HL-60 (cell line): ENCODE results near the gene DSC3.

Experiments
- DNase-seq, 2 experiments: peaks; one replicate each; pipeline ENCODE4 v3.0.0-alpha.2; 2010 to 2020; ENCODE audit warnings: low read depth in 1 of 2, low spot score in 1 of 2
- H3K27ac ChIP-seq: fragments of 250-450 bp; sonication (Bioruptor Pico); replicated peaks from 2 replicates; pipeline ENCODE4 v1.5.1; 2020; ENCODE audit warnings: mild to moderate bottlenecking, moderate library complexity
- H3K27me3 ChIP-seq: fragments of 250-450 bp; sonication (Bioruptor Pico); 2 replicates; pipeline ENCODE4 v1.5.1; 2021; ENCODE audit warnings: mild to moderate bottlenecking, moderate library complexity; ENCODE audit not compliant: insufficient read depth, poor library complexity, severe bottlenecking
- H3K4me3 ChIP-seq: replicated peaks from 2 replicates; pipeline ENCODE4 v1.5.1; 2011; ENCODE audit warnings: mild to moderate bottlenecking, control low read depth, low read length; ENCODE audit not compliant: insufficient read depth
- GABPA ChIP-seq: IDR thresholded peaks from 2 replicates; pipeline ENCODE4 v1.6.1; 2012; ENCODE audit warnings: low read depth
- POLR2AphosphoS5 ChIP-seq: IDR thresholded peaks from 2 replicates; pipeline ENCODE4 v1.6.1; 2012; ENCODE audit warnings: low read depth
- SPI1 ChIP-seq: IDR thresholded peaks from 2 replicates; pipeline ENCODE4 v1.6.1; 2012; ENCODE audit warnings: low read depth, mild to moderate bottlenecking, borderline replicate concordance
- TF ChIP-seq, protein P1 (sequence below): IDR thresholded peaks from one replicate; pipeline ENCODE4 v1.5.1; 2011; ENCODE audit warnings: low read length, control low read depth, inconsistent platforms; ENCODE audit not compliant: insufficient read depth
- TF ChIP-seq, protein P2 (sequence below): IDR thresholded peaks from 2 replicates; pipeline ENCODE4 v1.6.1; 2012; ENCODE audit warnings: low read depth; ENCODE audit not compliant: insufficient replicate concordance

The DSC3 gene

DNA sequence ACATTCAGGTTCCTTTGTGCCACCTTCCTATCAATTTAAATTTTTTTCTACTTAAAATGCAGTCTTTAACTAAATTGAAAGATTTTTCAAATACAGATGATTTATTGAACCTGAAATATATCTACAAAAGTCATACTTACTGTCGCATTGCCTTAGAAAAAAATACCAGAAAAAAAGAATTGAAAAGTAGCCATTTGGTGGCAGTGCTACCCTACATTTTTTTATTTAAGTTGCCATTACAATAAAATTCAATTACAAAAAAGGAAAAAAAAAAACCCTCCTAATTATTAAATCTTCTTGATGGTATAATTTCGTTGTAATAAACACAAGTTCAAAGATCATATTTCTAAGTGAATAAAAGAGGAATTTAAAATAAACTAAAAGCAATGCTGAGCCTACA is 43.4 kb downstream of the DSC3 start:
- Histone ChIP-seq H3K27ac (no peak overlapping the region), H3K27me3 (peaks cover 2% of the 10 kb centered on the region), H3K4me3 (no peak overlapping the region)
- no peak for DNase-seq
- TF ChIP-seq, protein P1, sequence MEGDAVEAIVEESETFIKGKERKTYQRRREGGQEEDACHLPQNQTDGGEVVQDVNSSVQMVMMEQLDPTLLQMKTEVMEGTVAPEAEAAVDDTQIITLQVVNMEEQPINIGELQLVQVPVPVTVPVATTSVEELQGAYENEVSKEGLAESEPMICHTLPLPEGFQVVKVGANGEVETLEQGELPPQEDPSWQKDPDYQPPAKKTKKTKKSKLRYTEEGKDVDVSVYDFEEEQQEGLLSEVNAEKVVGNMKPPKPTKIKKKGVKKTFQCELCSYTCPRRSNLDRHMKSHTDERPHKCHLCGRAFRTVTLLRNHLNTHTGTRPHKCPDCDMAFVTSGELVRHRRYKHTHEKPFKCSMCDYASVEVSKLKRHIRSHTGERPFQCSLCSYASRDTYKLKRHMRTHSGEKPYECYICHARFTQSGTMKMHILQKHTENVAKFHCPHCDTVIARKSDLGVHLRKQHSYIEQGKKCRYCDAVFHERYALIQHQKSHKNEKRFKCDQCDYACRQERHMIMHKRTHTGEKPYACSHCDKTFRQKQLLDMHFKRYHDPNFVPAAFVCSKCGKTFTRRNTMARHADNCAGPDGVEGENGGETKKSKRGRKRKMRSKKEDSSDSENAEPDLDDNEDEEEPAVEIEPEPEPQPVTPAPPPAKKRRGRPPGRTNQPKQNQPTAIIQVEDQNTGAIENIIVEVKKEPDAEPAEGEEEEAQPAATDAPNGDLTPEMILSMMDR, result no peak
- TF ChIP-seq, protein P2, sequence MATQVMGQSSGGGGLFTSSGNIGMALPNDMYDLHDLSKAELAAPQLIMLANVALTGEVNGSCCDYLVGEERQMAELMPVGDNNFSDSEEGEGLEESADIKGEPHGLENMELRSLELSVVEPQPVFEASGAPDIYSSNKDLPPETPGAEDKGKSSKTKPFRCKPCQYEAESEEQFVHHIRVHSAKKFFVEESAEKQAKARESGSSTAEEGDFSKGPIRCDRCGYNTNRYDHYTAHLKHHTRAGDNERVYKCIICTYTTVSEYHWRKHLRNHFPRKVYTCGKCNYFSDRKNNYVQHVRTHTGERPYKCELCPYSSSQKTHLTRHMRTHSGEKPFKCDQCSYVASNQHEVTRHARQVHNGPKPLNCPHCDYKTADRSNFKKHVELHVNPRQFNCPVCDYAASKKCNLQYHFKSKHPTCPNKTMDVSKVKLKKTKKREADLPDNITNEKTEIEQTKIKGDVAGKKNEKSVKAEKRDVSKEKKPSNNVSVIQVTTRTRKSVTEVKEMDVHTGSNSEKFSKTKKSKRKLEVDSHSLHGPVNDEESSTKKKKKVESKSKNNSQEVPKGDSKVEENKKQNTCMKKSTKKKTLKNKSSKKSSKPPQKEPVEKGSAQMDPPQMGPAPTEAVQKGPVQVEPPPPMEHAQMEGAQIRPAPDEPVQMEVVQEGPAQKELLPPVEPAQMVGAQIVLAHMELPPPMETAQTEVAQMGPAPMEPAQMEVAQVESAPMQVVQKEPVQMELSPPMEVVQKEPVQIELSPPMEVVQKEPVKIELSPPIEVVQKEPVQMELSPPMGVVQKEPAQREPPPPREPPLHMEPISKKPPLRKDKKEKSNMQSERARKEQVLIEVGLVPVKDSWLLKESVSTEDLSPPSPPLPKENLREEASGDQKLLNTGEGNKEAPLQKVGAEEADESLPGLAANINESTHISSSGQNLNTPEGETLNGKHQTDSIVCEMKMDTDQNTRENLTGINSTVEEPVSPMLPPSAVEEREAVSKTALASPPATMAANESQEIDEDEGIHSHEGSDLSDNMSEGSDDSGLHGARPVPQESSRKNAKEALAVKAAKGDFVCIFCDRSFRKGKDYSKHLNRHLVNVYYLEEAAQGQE, result no peak
- TF ChIP-seq SPI1 (no peak), POLR2AphosphoS5 (no peak), GABPA (no peak)

DNA sequence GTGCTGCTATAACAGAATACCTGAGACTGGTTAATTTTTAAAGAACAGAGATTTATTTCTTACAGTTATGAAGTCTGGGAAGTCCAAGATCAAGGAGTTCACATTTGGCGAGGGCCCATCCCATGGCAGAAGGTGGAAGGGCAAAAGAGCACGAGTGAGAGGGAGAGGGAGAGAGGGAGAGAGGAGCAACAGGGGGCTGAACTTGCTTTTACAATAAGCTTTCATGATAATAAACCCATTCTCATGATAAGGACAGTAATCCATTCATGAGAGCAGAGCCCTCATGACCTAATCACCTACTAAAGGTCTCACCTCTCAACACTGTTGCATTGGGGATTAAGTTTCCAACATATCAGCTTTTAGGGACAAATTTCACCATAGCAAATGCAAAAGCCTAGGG is 45.3 kb downstream of the DSC3 start:
- H3K4me3 ChIP-seq, result no peak overlapping the region
- TF ChIP-seq, protein P2, result no peak
- TF ChIP-seq, protein P1, result no peak
- H3K27me3 ChIP-seq, result peaks cover 2% of the 10 kb centered on the region
- DNase-seq, result no peak
- H3K27ac ChIP-seq, result no peak overlapping the region

DNA sequence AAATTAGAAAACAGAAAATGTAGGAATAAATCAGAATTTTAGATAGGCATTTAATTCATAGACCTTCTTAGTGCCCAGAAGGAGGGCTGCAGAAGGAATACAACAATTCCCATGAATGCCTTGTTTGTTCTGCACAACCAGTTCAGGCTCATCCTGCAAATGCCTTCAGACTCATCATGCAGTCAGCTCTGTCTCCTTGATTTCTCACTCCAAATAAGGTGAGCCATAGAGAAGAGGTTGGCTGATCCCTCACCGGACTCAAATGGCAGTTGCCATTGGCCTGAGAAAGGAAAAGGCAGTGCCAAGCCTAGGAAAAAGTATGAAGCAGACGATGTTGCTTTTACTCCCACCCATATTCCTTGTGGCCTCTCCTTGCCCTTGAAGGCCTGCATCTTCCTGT is 50.3 kb downstream of the DSC3 start:
- H3K4me3 ChIP-seq, result no peak overlapping the region
- H3K27me3 ChIP-seq, result peaks cover 2% of the 10 kb centered on the region
- TF ChIP-seq SPI1 (no peak), GABPA (no peak), POLR2AphosphoS5 (no peak)
- TF ChIP-seq, protein P2, result no peak
- TF ChIP-seq, protein P1, result no peak
- H3K27ac ChIP-seq, result no peak overlapping the region
- no peak for DNase-seq
